HG03280 (cell line): ENCODE measurements around the gene ST3GAL3.
A peak's percentile ranks its signal among the peaks of the same experiment; 100 is the strongest.

Experiments used
- ATAC-seq: cut with Tn5 transposase; IDR thresholded peaks from one replicate; pipeline ENCODE4 v1.9.1; 2021; ENCODE audit warnings: mild to moderate bottlenecking, moderate library complexity; ENCODE audit not compliant: unreplicated experiment

ST3GAL3 gene

GRCh38 chr1:43707190-43708001 lies at the start of gene ST3GAL3:
Gene ST3GAL3, plus strand, starts transcription at chr1:43707536. Its CDS starts 28,727 bp downstream, at chr1:43736263.
- peak; percentile 94 for ATAC-seq

- ATAC-seq, result no peak
Observed at GRCh38 chr1:43659212-43660166, 47.8 kb upstream of the ST3GAL3 start.

GRCh38 chr1:43660355-43660754 lies 47.0 kb upstream of the ST3GAL3 start:
- no peak for ATAC-seq

- no peak for ATAC-seq
Observed at GRCh38 chr1:43664369-43664768, 43.0 kb upstream of the ST3GAL3 start.

- no peak for ATAC-seq
Observed at GRCh38 chr1:43666608-43667007, 40.7 kb upstream of the ST3GAL3 start.

GRCh38 chr1:43668956-43669355 lies 38.4 kb upstream of the ST3GAL3 start:
- ATAC-seq, result no peak

GRCh38 chr1:43669878-43670277 lies 37.5 kb upstream of the ST3GAL3 start:
- no peak for ATAC-seq

GRCh38 chr1:43671193-43671592 lies 36.1 kb upstream of the ST3GAL3 start:
- no peak for ATAC-seq

GRCh38 chr1:43671626-43672330 lies 35.6 kb upstream of the ST3GAL3 start:
- ATAC-seq, result no peak

GRCh38 chr1:43673261-43673660 lies 34.1 kb upstream of the ST3GAL3 start:
- ATAC-seq, result no peak

- ATAC-seq, result no peak
Observed at GRCh38 chr1:43678940-43679339, 28.4 kb upstream of the ST3GAL3 start.

GRCh38 chr1:43683560-43683959 lies 23.8 kb upstream of the ST3GAL3 start:
- ATAC-seq, result no peak

GRCh38 chr1:43686801-43687200 lies 20.5 kb upstream of the ST3GAL3 start:
- no peak for ATAC-seq

- no peak for ATAC-seq
Observed at GRCh38 chr1:43687301-43688108, 19.8 kb upstream of the ST3GAL3 start.

- ATAC-seq, result no peak
Observed at GRCh38 chr1:43688109-43688387, 19.3 kb upstream of the ST3GAL3 start.

- ATAC-seq, result no peak
Observed at GRCh38 chr1:43688594-43689000, 18.7 kb upstream of the ST3GAL3 start.

- ATAC-seq, result no peak
Observed at GRCh38 chr1:43689289-43689688, 18.0 kb upstream of the ST3GAL3 start.

GRCh38 chr1:43691871-43692815 lies 15.2 kb upstream of the ST3GAL3 start:
- no peak for ATAC-seq

- ATAC-seq, result no peak
Observed at GRCh38 chr1:43693371-43693770, 14.0 kb upstream of the ST3GAL3 start.
